Stimulated activated CD8-positive, alpha-beta memory T cell treated with anti-CD3 and anti-CD28 coated beads, Interleukin-7, amount 100 ng/mL, for 4 hours (primary cell): ENCODE data around the gene KIAA2012.

Experiments used
- DNase-seq, 2 donors: peaks; one replicate each; pipeline ENCODE4 v3.0.0-alpha.2; 2020; ENCODE audit warnings: low read depth in 2 of 2

The KIAA2012 gene

DNA sequence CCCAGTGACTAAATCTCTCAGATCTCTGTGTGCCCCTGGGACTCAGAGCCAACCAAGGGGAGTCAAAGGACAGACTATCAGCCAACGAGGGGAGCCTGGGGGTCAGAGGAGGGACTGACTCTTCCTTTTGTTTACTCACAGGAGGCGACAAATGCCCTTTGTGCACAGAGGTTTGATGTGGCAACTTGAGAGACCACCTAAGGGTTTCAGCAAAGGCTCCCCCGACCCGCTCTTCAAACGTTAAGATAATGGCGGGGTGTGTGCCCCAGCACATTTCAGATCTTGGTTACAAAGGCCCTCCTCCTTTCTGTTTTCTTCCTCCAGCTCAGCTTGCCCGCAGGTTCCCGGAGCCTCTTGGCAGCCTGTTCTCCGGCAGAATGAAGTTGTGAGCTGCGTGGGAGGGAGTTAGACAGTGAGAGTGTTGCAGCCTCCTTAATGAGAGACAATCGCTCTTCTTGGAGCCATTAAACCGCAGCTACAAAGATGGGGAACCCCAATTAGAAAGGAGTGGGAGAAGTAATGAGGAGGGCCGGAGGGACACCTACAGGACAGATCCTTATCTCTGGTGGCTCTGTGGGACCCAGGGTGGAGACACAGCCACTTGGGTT is 76.2 kb downstream of the KIAA2012 start:
- no peak for DNase-seq

DNA sequence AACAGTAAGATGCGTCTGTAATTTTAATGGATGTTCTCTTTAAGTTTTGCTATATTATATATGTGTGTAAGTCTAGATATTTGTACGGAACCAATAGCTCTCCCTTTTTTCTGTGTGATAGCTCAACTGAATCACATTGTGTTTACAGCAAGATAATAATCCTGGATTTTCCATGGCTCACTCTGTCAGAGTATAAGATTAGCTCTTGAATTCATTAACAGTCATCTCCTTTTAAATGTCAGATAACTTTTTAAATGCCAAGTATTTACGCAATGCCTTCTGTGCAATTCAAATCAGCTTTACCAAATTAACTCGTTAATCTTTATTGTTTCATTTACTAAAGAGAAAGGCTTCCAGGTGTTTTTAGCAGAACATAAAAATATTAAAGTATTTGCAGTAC is 76.9 kb downstream of the KIAA2012 start:
- DNase-seq = no peak

GRCh38 chr2:202152104-202152715 is 79.2 kb downstream of the KIAA2012 start:
- no peak for DNase-seq

GRCh38 chr2:202154613-202155012 is 81.6 kb downstream of the KIAA2012 start:
- no peak for DNase-seq

DNA sequence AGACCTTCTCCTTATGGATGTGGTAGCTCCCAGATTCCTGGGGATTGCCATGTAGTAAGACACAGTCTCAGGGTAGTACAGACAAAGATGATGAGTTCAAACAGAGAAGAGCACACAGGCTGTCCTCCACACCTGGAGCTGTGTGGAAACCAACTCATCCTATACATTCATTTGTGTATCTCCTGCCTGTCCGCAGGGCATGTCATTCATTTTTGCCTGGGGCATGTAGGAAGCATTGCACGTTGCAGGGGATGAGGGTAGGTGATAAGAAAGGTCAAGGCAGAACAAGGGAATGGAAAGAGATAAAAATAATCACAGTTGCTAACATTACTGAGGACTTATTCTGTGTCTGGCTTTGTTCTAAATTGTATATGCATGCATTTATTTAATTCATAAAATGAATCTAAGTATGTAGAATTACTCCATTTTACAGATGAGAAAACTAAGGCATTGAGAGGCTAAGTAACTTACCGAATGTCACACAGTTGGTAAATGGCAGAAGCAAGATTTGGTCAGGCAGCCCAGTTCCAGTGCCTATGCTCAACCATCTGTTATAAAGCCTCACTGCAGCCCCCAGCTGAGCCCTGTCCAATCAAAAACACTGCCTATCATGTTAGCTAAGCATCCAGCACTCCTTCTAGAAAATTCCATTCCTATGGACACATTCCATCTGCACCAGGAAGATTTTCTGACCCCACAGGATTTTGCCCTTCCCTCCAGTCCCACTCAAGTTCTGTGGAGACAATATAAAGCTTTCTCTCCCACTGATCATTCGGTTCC is 84.3 kb downstream of the KIAA2012 start:
- no peak for DNase-seq

- DNase-seq = no peak
Measured at GRCh38 chr2:202158796-202159195, 85.7 kb downstream of the KIAA2012 start.

DNA sequence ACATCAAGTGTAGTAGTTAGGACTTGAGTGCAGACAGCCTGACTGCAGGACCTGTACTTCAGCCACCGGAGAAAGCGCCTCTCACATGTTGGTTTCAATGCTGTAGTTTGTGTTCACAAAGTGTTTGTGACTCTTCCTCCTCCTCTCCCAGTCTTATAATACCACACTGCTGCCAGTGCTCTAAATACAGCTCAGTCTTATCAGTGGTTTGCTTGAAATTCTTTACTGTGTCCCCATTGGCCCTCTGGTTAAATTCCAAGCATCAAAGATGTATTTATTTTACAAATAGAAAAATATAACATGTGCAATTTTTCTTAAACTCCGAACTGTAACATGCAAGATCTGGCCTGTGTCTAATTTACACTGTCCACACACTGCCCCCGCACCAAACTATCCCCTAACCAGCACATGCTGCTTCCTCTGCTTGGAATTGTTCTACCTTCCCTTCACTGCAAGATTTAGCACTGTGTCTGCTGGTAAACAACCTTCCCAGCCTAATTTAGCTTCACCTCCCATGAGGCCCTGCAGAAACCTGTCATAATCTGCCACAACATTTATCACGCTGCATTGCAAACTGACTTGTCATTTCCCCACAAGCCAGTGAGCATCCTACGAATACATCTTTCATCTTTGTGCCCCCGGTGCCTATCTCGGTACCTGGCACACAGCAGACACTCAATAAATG is 88.2 kb downstream of the KIAA2012 start:
- no peak for DNase-seq

- no peak for DNase-seq
Measured at GRCh38 chr2:202164411-202164810, 91.4 kb downstream of the KIAA2012 start.

DNA sequence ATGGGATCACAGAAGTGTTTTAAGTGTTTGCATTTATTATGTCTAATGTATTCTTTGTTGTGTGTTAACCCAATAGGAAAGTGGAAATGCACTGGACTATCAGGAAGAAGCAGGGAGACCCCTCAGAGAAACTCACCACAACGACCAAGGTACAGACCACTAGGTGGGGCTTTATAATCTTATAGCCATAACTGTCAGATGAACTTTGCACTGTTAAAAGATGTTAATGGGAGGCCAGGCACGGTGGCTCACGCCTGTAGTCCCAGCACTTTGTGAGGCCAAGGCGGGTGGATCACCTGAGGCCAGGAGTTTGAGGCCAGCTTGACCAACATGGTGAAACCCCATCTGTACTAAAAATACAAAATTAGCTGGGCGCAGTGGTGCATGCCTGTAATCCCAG is 92.2 kb downstream of the KIAA2012 start:
- no peak for DNase-seq

DNA sequence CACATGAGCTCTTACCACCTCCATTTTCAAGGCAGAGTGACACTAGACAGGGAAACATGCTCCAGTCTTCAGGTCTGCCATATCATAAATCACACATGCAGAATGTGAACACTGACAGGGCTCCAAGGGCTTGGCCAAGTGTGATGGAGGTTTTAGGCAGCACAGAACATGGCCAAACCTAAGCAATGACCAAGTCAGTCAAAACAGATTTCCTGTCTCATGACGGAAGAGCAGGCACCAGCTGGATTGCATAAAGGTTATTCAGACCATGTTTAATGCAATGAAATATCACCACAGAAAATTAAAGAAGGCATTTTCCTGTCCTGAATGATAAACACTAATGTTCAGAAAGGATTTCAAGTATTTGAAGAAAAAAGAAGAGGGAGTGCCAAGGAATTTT is 92.9 kb downstream of the KIAA2012 start:
- DNase-seq = no peak

DNA sequence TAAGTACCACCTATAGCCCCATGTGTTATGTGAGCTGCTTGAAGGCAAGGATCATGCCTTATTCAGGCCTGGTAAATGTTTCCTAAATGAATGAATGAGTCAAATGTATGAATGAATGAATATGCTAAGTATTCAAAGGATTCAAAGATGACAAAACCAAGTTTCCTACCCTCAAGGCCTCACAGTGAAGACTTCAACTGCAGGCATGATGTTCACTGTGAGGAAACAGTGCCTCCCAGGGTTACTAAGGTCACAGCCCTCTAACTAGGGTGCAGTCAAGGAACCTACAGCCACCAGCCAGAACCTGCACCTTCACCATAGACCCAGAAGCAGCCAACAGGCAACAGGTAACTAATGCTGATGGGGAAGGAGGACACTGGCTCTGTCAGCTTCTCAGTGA is 96.1 kb downstream of the KIAA2012 start:
- no peak for DNase-seq

DNA sequence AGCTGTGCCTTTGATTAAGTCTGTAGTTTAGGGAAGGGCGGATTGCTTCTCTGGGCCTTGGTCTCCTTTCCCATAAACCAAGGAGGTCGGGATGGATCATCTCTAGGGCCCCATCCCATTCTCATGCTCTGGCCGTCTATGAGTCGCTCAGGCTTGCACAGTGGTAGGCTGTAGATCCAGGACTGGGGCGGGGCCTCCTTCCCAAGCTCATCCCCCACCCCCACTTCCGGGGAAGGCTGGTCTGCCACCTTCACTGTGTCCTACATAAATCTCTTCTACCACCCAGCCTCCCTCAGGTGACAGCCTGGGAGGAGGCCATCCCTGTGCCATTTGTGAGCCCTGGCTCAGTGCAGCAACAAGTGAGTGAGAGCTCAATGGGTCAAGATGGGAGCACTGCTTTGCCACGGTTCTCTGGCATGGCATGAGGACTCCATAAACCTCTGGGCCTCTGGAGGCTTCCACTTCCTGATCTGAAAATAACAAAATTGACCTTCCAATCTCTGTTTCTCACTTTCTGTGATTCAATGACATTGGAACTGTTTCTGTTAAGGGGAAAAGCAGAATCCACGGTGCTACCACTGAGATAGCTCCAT is 96.9 kb downstream of the KIAA2012 start:
- no peak for DNase-seq

DNA sequence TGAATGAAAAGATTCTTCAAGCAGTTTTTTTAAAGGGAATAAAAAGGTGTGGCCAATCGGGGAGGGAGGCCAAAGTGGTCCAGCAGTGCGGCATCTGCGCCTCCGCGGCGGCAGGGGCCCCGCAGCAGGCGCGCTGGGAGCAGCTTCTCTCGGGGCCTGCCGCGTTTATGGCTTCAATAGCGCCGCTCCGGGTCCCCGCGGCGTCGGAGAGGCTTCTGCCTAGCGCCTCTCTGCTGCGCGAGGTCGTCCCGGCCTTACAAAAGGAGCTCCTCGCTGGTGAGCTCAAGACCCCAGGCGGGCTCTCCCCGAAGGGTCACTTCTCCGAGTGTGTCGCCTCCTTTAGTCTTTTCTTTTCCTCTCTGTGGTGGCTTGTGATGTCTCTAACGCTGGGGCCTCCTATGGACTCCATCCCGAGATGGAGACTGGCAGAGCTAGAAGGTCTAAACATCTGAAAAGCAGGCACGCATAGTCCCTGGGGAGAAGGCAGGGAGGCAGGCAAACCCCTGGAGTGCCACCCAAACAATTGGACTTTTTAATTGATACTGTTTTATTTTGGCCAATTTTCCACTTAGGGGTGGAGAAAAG is 98.3 kb downstream of the KIAA2012 start:
- DNase-seq = no peak

DNA sequence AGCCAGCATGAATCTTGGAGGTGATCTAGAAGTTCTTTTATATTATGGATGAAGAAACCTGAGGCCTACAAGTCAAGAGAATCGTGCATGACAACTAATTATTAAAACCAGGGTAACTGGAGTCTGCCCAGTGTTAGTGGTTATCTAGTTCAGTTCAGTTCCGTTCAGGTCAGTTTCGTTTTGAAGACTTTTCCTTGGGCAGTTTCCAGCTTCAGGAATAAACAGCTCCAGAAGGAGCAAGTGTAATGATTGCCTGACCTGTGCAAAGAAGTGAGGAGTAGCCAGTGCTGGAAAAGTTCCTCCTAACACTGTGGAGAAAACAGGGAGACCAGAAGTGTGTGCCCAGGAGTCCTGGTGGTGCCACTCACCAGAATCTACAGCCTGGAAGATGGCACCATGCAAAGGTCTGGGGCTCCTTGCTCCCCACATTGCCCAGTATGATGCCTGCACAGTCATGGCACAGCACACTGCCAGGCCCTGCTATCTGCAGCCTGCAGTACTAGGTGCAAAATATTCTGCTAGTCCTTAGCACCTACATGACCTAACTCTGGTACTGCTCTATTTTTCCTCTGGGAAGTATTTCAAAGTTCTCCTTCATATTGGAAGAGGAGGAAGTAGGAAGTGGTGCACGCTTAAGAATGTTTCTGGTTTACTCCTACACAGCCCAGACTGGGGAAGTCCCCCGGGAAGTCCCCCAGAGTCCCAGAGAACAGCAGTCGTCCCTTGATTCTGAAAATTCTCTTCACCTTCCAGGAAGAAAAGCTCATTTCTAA is 99.6 kb downstream of the KIAA2012 start:
- DNase-seq = peak in 1 of 2 donors; percentile 20

GRCh38 chr2:202178346-202178958 is 105.4 kb downstream of the KIAA2012 start:
- DNase-seq = peak; percentile 2 to 33

DNA sequence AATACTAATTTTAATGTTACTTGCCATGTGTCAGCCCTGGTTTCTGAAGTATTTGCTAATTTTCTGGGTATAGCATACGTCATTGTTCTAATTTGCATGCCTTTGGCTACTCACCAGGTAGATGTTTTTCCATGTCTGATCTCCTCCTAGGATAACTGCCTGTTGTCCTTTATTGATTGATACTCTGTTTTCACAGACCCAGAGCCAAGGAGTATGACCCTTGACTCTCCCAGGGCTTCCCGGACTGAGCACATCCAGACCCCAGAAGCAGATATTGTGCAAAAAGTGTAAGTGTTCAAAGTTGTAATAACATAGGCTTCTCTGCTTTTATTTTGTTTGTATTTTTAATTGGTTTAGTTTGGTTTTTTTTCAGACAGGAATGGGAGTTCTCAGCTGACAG is 111.5 kb downstream of the KIAA2012 start:
- DNase-seq = no peak

- no peak for DNase-seq
Measured at GRCh38 chr2:202185156-202185555, 112.1 kb downstream of the KIAA2012 start.

DNA sequence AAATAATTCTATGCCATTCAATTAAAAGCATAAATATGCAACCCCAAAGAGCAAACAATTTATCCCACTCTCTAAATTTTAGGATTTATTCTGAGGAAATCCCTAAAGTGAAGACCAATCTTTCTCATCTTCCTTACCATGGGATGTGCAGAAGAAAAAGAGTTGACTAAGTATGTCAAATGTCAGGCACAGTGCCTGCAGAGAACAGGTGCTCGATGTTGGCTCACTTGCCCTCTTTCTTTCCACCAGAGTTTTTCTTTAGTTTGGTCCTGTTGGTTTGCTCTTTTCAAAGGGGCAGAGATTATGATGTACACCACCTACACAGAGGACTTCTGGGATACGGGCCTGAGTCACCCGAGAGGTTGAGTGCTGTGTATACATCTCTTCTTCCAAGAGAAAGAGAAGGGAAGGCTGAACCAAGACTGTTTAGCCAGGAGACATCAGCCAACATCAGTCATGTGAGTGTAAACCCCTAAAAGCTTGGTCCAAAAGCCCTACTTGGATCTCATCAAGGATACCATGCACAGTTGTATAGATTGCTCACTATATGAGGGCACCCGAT is 113.7 kb downstream of the KIAA2012 start:
- DNase-seq = no peak

DNA sequence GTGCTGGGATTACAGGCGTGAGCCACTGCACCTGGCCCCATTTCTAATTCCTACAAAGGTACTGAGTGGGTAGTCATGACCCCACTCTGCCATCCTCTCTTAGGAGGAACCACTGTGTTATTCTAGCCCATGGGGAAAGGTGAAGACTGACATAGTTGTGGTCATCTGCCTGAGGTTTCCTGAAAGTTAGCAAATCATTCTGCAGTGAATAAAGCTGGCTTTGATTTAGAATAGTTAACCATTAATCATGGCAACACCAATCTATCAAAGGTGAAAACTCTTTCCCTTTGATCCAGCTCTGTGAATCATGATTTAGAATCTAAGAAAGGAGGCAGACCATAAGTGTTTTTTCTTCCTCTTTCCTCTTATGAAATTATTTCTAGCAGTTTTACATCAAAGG is 114.5 kb downstream of the KIAA2012 start:
- no peak for DNase-seq

GRCh38 chr2:202193305-202193704 is 120.2 kb downstream of the KIAA2012 start:
- no peak for DNase-seq
